Measurements from ENCODE around the gene DIS3L2.

DIS3L2 gene, protein sequence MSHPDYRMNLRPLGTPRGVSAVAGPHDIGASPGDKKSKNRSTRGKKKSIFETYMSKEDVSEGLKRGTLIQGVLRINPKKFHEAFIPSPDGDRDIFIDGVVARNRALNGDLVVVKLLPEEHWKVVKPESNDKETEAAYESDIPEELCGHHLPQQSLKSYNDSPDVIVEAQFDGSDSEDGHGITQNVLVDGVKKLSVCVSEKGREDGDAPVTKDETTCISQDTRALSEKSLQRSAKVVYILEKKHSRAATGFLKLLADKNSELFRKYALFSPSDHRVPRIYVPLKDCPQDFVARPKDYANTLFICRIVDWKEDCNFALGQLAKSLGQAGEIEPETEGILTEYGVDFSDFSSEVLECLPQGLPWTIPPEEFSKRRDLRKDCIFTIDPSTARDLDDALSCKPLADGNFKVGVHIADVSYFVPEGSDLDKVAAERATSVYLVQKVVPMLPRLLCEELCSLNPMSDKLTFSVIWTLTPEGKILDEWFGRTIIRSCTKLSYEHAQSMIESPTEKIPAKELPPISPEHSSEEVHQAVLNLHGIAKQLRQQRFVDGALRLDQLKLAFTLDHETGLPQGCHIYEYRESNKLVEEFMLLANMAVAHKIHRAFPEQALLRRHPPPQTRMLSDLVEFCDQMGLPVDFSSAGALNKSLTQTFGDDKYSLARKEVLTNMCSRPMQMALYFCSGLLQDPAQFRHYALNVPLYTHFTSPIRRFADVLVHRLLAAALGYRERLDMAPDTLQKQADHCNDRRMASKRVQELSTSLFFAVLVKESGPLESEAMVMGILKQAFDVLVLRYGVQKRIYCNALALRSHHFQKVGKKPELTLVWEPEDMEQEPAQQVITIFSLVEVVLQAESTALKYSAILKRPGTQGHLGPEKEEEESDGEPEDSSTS

DNA sequence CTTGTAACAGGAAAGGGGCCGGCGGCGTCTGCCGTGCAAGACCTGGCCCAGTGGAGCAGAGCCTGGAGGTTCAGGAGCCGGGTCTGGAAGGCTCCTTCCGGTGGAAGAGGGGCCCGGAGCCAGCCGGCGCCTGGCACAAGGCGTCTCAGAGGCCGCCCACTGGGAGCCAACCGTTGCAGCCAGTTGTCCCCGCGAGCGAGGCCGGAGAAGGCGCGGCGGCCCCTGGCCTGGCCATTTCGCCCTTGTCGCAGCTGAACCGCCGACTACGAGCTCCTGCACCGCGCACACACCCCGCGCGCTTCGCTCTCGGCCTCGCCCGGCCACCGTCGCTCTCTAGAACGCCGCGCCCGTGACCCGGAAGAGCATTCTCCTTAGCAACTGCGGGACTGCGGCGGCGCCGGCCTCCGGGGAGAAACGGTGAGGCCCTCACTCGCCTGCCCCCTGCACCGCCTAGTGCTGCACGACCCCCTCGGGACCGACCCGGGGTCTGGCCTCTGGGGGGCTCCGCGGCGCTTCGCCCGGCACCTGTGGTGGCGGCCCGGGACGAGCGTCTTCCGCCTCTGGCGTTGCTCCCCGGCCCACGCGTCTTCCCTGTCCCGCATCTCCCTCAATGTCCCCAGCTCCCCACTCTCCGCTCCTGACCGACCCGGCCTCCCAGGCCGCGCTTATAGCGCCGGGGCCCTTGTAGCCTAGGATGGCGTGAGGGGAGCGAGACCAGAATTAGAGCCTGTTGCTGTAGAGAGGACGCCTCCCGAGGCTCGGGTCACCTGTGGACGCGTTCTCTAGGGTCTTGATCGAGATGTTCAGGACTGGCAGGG lies at the start of gene DIS3L2:
Gene DIS3L2 (plus strand): TSS at position 365 of the 818 bp plus-strand sequence. CDS start 53,215 bp downstream, outside the sequence.
- DNase-seq: peak; percentile 45 to 77

DNA sequence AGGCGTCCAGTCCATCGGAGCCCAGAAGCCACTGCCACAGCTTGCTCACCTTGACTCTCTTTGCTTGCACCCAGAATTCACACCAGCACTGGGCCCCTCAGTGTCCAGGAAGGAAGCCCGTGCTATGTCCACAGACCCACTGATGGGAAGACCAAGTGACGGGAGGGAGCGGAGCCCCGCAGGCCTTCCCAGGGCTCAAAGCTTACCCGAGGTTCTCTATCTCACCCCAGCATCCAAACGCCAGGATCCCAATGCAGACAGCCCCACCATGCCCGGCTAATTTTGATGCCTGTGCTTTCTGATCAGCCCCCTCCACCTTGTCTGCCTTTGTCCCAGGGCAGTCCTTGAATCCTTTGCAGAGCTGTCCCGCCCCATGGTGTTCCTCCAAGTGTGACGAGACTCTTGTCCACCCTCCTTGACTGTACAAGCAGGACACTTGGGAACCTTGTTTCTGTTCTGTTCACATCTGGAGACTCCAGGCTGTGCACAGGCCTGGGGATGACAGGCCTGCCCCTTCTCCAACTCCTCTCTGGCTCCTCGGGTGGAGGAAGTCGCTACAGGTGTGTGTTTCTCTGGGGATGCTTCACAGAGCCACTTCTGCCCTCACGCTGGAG lies 47.3 kb upstream of the DIS3L2 start:
- DNase-seq: no peak

DNA sequence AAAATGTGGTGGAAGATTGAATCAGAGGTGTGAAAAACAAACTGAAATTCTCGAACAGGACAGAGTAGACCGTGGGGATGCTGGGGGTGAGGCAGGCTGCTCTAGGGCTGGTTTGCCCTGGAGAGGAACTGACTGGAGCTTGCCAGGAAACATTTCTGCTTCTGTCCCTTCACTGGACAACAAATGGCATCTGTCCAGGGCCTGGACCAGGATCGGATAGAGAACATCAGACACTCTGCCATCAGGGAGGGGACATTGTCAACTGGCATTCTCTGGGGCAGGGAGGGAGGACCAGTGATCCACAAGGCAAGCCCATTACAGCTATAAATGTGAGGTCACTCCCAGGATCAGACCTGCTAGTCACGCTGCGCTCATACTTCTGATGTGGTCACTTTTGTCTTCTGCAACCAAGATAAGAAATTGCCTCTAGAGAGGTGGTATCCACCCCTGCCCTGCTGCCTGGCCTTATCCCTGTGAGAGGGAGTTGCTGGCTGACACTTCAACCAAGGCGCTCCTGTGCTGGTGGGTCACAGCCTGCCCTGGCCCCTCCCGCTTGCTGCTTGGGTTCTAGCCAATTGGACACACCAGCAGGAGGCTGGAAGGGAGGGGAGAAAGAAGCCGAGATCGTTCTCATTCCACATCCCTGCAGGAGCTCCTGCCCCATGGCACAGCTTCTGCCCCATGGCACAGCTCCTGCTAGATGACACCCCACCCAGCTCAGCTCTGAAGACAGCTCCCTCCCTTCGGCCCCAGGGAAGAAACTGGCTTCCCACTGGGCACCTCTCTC lies 44.0 kb upstream of the DIS3L2 start:
- DNase-seq: no peak

DNA sequence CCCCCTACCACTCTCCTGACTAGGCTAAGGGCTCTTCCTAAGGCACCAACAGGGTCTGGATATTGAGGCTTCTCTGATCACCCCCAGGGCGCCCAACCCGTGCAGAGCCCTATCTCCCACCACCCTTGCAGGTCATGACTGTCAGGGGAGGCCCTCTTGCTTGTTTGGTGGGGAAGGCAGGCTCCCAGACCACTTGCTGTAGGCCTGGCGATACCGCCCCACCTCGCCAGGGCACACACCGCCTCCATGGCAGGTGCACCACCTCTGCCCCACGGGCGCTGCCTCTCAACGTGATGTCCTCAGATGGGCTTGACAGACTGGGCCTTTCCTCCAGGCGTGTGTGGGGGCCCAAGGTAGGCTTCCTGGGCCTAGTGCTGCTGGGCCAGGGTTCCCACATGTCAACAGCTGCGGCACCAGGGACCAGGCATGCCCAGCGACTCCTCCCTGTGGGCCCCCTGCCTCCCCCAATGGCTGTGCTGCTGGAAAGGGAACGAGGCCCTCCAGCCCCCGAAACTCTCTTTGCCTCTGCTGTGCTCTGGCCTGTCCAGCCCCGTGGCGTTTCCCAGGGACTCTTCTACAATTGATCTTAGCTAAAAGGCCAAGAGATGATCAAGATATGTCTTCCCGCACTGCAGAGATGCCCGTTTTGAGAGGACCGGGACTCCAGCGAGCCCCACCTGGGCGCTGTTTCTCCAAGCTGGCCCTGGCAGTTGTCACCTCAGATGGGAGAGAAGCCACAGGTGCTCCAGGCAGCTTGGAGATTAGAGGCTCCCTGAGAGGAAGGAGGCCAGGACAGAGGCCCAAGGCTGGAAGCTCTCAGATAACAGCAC lies 42.8 kb upstream of the DIS3L2 start:
- no peak for DNase-seq

DNA sequence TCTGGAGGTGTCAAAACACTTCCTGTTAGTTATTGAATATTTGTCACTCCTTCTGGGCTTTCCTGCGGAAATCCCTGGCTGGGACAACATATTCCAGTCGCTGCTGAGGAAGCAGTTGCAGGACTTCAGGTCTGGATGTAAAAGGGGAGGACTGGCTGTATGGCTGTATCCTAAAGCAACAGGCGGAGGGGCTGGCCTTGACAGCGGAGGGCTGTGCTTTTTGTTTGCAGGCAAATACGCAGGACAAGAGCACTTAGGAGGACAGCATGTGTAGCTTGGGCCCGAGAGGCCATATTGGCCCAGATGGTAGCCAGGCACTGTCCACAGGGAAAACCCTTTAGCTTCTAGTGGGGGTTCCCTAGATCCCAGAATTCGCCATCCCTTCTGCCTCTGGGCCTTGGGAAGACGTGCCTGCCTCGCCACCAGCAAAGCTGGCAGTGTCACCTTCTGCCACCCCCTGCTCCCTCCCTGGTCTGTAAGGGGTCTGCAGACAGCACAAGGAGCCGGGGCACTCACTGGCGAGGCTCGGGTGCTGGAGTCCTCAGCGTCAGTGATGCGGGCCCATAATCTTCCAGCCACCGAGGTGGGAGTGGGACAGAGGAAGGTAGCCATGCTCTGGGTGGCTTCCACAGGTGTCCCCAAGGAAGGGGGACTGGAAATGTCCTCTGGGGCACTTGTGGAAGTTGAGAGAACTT lies 42.0 kb upstream of the DIS3L2 start:
- DNase-seq: no peak

DNA sequence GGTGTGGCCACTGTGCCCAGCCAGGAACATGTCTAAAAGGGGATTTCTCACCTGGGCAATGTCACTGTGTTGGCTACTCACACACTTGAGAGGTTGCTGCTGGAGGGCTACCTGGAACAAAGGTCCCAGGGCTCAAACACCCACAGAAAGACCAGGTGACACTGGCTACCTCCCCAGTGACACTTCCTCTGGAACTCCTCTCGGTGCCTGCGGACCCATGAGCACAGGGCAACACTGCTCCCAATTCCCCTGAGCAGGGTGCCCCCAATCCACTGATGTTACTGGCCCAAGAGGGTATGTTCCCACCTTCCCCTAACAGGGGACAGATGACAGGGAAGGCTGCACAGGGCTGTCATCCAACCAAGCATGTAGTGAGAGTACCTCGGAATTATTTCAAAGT lies 41.1 kb upstream of the DIS3L2 start:
- DNase-seq: no peak

DNA sequence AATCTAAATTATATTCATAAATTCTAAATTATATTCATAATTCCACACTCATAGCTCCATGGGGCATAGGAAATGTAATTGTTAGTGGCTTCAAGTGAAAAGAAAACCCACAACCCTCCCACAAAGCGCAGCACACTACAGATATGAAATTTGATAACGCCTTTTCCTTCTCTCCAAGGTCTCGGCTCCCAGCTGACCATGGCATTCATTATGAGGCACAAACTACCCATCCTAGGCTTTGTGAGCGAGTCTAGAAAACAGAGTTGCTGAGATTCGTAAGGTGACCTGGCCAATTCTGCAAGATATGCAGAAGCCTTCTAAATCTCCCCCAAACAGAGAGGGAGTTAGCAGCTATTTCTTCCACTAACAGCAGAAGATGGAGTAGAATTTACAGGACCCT lies 40.7 kb upstream of the DIS3L2 start:
- DNase-seq: no peak

DNA sequence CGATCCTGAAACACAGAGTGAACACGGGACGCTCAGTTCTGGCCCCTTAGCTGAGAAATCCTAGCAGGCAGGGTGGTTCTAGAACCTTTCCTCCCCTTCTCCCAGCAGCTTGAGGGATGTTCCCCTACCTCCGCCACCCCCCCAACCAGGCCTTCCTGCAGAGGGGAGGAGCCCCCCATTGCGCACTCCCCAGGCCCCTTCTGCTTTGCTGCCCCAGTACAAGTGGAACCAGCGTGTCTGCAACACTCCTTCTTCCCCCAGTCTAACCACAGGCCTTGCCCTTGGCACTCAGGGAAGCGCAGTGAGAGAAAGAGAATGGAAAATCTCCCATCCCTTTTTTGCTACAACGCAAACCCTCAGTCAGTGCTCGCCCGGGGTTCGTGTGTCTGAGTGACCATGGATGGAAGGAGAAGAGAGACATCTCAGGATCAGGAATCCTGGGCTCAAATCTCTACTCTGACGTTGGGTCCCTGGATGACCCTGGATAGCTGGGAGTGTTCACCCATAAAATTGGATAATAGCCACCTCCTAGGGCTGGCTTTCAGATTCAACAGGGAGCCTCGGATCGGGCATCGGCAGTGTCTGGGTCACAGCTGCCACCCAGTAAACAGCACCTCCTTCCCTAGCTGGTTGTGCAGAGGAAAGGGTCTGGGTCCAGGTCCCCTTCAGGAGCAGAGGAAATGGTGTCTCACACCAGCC lies 39.1 kb upstream of the DIS3L2 start:
- no peak for DNase-seq

DNA sequence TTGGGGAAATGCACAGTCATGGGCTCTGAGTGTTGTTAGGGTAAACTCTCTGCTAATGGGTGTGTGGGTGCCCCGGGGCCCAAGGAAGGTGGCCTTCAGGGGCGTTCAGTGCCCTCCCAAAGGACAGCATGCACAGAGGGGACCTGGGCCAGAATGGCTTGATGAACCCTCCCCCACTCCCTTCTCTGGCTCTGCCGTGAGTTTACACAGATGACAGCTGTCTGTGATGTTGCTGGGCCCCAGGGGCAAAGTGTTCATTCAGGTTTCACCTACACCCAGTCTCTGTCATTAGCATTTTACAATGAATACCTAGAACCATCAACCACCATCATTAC lies 38.5 kb upstream of the DIS3L2 start:
- DNase-seq: no peak

DNA sequence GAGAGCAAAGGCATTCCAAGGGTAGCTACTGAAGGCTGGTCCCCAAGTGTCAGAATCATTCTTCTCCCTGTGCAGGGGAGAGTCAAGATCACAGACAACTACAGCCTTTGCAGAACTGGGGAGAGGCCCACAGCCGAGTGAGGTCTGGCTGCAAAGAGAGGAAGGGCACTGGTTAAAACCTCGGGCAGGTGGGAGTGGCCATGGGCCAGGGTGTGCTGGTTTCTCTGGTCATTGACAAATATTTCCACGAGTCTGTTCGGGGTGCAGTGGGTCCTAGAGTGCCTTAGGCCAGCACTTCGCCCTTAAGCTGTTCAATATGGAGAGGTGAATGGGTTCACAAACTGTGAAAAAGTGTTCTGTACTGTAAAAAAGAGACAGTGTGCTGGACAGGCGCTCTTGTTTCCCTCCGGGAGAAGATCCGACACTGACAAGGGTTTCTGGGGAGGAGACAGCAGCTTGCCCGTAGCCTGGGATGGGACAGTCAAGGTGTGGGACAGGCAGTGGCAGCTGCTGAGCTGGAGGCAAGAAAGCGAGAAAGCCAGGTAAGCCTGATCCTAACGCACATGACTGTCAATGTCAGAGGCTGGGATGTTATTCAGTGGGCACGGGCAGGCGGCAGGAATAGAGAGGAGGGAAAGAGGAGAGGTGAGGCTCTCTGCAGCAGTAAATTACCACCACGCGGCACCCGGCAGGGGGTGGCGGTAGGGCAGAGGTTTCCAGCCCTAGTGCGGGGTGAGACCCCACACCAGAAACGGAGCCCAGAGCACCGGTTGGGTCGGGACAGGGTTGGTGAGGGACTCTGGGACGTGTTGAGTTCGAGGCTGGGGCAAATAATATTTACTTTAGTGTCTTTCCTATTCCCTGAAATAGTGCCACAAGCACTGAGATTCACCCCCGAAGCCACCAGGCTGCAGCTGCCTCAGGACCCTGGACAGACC lies 37.3 kb upstream of the DIS3L2 start:
- no peak for DNase-seq

DNA sequence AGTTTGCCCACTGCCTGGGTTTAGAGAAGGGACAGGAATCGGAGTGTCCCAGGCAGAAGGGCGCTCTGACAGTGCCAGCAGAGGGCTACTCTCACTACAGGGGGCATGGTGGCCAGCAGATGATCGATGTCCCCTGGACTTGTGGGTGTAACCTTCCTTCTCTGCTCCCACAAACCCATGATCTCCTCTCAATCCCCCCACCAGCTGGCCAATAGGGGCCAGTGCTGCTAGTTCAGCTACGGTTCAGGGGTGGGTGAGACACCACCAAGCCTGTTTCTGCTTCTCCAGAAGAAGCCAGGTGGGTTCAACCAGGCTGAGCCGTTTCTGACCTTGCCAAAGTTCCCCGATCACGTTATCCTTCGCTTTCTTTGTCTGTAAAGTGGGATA lies 36.6 kb upstream of the DIS3L2 start:
- DNase-seq: no peak

DNA sequence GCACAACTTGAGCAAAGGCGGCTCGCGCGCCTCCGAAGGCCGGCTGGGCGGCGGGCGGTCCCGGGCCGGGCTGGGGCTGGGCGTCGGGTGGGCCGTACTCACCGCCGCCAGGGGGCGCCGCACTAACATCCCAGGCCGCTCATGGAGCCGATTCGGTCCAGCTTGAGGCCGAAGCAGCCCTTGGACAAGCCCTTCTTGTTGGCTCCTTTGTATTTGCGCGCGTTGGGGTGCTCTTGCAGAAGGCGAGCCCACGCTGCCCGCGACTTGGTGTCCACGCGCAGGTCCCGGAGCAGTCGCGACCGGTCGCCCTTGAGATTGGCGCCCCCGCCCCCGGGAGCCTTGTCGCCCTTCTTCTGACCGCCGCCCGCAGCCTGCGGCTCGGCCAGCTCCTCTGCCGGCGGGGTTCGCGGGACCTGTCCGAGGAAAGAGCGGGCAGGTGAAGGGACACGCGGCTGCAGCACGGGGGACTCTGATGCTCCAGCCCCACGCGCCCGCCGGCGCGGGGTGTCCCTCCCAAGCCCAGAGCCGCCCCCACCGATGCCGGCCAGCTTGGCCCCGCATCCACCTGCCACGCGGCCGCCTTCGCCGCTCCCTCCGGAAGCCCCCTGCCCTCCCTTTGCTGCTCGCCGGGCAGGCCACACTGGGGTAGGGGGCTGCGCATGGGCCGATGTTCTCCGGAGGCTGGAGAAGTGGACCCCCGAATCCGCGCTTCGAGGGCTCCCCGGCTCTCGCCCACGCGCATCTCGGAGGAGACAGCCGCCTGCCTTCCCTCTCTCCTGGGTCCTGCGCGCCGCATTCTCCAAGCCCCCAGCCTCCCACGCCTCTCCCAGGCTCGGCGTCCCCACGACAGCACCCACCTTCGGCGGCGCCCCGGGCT lies 36.0 kb upstream of the DIS3L2 start:
- DNase-seq: peak in 1 of 2 donors; percentile 60

DNA sequence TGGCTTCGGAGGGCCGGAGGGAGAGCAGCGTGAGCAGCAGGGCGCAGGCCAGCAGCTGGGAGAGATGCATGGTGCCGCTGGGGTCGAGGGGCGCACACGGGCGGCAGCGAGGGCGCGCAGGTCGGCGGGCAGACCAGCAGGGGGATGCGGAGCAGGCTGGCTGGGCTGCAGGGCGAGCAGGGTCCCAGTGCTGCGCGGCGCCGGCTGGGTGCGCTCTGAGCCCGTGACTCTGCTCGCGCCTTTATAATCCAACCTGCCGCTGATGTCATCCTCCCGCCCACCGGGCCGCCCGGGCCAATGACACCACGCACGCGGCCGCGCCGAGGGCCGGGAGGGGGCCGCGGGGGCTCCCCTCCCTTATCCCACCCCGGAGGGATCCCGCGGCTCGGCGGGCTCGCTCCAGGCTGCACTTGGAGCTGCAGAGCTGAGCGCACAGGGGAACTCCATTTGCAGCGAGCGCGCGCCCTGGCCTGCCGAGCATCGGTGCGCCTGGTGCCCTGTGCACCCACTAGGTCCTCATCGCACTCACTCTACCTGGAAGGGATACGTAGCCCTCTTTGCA lies 35.3 kb upstream of the DIS3L2 start, which contains the start of gene NPPC:
Gene NPPC (minus strand): TSS at position 217 of the 562 bp plus-strand sequence. CDS start 147 bp downstream, at position 70.
- DNase-seq: no peak

DNA sequence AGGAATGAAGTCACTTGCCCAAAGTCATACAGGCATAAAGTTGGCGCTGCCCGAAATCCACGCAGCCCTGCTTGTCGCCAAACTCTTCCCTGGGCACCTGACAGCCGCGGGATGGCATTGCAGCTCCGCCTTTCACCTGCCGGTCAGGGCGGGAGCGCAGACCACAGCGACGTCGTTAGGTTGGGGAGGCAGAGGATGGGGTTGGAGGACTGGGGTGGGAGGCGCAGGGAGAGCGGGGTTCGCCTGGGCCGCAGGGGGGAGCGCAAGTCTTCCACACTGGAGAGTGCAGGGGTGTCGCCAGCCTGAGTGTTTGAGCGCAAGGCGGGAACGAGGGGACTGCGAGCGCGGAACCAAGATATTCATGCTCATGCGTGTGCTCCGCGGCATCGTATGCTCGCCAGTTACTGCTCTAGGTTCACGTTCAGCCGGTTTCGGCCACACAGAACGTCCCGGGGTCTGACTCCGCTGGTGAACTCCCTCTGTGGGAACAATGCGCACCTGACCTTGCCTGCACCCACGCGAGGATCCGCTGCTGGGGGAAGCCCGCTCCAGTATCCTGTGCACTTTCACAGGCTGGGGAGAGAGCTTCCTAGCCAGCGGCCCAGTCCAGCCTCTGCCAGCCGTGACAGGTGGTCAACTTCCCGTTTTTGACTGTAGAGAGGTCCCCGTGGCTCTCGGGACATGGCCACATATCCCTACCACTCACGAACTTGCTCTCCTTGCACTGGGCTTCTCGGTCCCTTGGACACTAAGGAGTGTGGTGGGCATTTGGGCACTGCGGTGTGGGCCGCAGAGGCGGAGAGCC lies 34.5 kb upstream of the DIS3L2 start:
- DNase-seq: no peak

DNA sequence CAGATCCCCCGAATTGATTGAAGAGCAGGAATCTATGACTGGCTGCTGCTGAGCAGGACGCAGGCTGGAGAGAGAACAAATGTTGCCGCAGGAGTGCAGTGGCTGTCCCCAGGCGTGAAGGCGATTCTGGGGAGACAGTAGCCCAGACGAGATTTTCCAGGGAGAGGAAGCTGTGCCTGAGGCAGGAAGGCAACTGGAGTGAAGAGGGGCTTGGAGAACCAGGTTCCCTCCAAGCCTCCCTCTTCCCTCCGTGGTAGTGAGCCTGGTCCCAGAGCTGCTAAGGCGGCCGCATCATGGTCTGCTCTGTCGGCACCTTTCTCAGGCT lies 34.0 kb upstream of the DIS3L2 start:
- no peak for DNase-seq

DNA sequence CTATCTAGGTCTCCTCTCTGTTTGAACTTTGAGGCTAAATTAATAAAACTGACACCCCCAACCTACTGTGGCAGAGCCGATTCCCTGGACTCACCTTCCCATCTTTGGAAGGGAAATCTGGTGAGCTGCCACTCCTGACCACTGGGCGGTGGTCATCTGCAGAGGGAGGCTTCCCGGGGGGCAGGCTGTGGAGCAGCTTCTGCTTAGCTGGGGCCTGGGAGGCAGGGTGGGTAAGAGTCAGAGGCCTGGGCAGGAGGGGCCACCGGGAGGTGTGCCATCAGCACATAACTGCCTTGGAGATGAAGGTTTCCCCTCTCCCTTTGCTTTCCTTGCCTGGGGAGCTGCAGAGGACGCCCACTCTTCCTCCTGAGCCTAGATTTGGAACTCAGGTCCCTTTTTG lies 33.0 kb upstream of the DIS3L2 start:
- no peak for DNase-seq
